GF-D8 (cell line): ENCODE data around the gene GAD1.

ENCODE experiments used
- DNase-seq: peaks from one replicate; lab custom pipeline; 2025; lab: John Stamatoyannopoulos, UW

Gene GAD1

DNA sequence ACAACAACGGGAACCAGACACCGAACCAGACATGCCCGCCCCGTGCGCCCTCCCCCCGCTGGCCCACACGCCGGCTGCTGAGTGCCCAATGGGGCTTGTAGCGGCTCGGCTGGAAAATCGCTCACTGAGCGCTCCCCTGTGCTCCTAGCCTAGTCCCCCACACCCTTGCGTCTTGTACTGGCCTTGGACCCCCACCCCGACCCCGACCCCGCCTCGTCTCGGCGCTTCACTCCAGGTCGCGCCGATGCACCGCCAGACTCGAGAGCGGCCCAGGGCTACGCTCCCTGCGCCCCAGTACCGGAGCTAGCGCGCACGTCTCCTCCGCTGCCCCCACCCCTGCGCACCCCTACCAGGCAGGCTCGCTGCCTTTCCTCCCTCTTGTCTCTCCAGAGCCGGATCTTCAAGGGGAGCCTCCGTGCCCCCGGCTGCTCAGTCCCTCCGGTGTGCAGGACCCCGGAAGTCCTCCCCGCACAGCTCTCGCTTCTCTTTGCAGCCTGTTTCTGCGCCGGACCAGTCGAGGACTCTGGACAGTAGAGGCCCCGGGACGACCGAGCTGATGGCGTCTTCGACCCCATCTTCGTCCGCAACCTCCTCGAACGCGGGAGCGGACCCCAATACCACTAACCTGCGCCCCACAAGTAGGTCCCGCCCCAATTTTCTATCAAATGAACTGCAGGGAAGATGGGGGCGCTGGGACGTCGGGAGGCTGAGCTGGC, 1.5 kb downstream of the GAD1 start:
- no peak for DNase-seq

DNA sequence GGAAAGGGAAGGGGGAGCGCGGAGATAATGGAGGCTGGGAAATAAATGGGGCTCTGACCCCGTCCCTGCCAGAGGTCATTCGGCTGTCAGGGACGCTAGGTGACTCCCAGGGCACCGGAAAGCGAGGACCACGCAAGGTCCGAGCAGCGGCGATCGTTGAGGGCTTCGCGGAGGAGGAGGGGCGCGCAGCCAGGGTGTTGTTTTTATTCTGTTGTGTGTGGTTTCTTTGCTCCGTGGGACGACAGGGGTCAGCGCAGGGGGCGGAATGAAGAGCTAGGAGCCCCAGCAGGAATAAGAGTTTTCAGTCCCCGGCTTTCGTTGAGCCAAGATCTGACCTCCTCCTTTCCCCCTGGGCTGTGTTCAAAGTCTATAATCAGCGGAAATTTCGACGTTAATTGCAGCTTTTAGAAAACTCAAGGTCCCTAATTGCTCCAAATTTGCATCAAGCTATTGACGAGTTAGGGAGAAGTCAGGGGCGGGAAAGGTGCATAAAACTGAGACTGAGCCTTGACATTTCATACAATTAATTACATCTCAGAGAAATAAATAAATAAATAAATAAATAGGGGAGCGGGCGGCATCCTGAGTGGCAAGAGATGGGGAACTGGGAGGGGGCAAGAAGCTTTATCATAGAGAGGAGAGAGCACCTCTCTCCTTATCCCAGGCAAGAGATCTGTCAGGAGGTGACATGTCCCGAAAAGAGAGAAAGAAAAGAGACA, 2.2 kb downstream of the GAD1 start:
- DNase-seq, result no peak

DNA sequence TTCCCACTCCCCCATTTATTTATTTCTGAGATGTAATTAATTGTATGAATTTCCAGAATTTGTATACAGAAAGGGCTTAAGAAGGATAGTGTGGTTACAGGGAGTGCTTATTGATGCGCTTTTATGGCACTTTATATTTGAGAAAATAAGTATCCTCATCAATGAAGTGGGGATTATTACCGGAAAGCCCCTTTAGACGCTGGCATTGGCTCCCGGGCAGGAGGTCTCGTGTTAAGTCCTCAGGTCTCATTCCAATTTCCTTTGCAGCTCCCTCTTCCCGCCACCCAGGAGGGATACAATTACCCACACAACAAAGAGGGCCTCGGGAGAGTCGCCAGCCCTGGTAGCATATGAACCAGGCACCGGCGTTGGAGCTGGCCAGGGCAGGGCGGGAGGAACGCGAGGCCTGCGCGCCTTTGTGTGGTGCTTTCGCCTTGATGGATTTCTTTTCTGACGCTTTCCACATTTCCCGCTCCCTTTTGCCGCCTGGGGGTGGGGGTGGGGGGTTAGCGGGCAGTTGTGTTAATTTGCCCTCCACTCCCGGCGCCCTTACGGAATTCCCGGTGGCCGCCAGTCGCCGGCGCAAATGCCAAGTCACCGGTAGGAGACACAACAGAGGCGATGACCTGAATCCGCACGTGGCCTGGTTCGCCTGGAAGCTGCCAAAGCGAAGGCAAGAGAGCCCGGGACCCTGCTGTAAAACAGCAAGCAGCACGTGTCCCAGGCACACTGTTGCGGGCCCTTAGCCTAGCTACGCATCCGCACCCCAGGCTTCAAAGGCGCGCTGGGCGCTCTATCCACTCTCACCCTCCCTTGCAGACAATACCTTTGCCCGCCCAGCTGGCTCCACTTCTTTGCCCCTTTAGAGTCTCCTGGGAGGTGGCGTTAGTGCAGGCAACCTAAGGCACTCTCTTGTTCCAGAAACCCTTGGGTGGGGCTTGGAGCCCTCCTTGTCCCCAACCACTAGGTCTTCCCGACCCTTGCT, 3.3 kb downstream of the GAD1 start:
- no peak for DNase-seq

DNA sequence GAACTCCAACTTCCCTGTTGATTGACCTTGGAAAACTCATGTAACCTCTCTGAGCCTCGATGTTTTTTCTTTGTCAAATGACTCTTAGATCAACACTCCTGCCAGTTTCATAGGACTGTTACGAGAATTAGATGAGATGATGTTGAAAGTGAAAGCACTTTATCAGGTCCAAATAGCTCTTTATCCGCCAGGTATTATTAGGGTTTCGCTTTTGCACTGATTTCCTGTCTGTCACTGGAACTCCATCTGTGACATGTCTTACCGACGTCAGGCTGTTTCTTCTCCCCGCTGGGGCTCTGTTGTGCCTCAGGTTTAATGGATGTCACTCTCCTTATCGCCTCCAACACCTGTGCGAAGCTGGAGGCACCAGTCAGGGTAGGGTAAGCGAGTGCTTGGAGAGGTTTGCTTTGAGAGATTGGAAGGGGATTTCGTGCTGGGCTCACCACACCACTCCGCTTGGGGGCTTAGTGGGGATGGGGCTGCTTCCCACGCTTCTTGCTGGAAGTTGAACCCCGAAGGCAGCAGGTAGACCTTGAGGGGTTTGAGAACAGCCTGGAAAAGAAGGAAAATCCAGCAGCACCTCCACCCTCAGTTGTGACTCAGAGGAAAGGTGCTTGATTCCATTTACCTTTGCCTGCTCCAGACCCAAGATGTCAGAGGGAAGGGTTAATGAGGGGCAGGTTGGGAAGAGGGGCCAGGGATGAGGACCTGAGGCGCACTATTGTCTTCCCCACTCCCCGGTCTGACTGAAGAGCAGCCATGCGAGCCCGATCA, 4.3 kb downstream of the GAD1 start:
- no peak for DNase-seq

DNA sequence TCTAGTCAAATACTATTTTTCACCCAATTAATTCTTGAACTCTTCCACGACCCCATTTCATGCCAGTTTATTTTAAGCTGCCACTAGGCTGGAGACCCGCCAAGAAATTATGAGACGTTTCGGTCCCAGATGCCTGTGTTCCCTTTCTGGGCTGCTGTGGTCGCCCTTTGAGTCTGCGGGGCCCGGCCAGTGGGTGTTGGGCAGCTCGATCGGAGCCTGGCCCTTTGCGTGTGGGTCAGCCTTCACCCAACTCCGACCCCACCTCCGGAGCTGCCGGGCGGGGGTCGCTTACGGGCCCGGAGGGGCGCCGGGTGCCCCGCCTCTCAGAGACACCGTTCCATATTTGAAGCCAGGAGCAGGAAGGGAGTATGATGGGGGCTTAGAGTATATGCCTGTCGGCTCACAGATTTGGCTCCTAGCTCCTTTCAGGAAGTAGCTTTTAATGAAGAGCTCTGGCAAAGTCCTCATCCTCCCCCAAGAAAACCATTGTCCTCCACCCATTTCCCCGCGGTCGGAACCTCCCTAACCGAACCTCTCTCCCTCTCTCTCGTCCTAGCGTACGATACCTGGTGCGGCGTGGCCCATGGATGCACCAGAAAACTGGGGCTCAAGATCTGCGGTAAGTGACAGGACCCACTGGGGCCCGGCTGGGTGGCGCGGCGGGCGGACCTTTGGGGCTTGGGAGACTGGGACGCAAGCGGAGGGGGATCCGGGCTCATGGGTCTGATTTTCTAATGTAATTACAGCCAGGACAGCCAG, 5.0 kb downstream of the GAD1 start:
- DNase-seq, result no peak

DNA sequence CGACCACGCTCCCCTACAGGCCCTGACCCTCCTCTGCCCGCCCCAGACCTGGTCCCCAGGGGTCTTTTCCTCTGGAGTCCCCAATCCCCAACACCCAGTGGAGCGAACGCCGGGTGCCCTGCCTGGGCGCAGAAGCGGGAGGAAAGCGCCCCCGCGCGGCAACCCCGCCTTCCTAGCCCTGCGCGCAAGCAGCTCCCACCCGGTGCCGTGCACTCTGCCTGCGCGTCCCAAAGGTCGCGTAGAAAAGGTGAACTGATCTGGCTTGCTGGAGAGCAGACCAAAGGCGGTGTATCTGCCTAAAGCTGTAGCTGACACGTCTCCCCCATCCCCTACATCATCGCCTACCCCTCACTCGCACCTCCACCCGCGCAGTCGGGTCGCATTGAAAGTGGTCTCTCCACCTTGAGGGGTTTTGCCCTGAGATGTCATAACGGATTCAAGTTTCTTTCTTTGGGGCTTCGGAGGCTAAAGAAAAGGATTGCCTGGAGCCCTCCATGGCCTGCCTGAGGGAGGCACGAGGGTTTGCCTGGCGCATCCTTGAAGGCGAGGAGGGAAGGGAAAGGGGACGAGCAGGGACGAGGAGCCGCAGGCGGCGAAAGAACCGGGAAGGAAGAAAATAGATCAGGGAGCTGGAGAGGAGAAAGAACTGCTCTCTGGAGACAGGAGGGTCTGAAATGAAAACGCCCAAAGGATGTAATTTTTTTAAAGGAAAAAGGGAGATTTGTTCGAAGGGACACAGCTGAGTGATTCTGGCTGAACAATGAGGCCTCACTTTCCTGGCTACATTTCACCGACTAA, 5.8 kb downstream of the GAD1 start:
- DNase-seq, result no peak

DNA sequence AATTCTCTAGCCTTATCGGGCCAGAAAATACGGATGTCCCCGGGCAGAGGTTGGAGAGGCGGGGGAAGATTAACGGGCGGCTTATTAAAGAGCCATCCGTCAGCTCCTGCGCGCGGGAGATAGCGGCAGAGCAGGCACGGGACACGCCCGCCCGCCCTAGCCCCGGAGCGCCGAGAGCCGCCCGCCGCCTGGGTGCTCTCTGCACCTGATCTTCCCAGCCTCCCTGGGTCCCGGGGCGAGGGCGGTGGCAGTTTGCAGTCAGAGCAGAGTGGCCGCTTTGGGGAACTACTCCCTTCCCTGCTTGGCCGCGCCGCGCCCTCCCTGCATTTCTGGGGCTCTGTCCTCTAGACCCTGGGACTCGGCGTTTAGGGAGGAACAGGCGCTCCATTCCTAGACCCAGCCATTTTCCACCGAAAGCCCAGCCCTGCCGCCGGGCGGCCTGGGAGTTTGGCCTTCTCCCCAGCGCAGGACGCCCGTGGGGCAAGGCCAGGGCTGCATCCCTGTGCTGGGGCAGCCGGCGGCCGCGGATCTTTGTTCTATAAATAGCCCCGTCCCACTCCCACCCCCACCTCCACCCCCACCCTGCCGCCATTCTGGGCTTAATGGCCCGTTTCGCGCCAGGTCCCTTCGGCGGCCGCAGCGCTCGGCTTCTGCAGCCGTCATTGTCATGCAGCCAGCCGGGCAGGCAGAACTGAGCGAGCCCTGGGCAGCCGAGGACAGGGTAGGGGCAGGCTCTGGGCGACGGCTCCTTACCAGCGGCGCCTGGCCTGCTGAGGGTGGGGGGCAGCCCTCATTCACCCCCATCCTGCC, 6.6 kb downstream of the GAD1 start:
- no peak for DNase-seq

DNA sequence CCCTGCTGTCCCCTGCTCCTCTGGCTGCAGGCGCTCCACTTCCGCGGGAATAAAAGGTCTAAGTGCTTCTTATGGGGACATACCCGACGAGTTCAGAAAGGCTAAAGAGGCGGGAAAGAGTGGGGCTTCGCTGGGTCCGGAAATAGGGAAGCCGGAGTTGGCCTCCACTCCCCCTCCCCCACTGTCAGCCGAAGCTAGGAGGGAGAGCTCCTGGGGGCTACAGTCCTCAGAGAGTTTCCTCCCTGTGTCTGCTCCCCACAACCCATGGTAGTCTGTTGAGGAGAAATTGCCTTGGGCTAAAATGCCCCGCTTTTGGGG, 7.2 kb downstream of the GAD1 start:
- DNase-seq, result no peak

DNA sequence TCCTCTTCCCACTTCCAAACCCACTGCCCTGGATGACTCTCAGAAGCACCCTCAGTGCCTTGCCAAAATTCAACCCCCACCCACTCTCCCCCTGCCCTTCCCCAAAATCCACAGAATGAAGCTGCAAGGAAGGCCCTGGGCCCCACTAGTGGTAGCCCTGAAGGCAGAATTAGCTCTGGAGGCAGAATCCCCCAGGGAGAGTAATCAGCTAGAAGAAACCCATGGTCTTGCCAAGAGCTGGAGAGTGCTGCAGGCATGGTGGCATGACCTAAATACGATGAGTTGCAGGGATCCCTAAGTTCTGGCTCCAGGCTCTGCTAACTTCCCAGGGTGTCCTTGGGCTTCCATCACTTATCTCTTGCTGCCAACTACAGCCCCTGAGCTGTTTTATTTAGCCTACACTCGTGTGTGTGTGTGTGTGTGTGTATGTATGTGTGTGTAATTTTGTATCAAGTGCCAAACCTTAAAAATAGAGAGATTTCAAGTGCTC, 7.9 kb downstream of the GAD1 start:
- DNase-seq, result no peak

DNA sequence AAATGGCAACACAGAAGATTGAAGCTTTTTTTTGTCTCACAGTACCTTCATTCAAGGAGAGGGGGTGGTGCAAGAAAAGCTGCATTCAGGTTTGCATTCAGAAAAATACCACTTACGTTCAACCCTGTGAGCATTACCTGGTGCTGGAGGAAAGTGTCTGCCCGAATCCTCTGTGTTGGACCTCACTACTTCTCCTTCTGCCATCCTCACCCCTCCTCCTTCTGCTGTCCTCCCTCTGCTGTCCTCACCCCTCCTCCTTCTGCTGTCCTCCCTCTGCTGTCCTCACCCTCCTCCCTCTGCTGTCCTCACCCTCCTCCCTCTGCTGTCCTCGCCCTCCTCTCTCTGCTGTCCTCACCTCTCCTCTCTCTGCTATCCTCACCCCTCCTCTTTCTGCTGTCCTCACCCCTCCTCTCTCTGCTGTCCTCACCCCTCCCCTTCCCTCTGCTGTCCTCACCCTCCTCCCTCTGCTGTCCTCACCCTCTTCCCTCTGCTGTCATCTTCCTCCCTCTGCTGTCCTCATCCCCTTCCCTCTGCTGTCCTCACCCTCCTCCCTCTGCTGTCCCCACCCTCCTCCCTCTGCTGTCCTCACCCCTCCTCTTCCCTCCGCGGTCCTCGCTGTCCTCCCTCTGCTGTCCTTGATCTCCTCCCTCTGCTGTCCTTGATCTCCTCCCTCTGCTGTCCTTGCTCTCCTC, 11.3 kb downstream of the GAD1 start:
- no peak for DNase-seq

DNA sequence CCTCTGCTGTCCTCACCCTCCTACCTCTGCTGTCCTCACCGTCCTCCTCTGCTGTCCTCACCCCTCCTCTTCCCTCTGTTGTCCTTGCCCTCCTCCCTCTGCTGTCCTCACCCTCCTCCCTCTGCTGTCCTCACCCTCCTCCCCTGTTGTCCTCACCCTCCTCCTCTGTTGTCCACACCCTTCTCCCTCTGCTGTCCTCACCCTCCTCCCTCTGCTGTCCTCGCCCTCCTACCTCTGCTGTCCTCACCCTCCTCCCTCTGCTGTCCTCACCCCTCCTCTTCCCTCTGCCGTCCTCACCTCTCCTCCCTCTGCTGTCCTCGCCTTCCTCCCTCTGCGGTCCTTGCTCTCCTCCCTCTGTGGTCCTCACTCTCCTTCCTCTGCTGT, 11.8 kb downstream of the GAD1 start:
- DNase-seq, result no peak

DNA sequence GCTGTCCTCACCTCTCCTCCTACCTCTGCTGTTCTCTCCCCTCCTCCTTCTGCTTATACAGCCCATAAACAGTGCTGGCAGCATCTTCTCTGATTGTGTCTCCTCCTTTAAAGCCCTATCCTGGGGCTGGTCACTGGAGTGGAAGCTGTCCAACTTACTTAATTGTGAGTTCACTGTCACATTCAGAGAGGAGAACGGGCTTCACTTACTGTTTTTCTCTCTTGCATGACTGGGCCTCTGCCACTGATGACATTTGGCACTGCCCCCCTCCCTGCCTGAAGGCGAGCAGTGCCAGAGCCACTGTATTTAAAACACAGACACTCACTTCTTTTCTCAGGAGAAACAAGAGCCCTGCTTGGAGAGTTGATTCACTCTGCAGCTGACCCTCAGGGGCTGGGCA, 12.3 kb downstream of the GAD1 start:
- DNase-seq, result no peak

DNA sequence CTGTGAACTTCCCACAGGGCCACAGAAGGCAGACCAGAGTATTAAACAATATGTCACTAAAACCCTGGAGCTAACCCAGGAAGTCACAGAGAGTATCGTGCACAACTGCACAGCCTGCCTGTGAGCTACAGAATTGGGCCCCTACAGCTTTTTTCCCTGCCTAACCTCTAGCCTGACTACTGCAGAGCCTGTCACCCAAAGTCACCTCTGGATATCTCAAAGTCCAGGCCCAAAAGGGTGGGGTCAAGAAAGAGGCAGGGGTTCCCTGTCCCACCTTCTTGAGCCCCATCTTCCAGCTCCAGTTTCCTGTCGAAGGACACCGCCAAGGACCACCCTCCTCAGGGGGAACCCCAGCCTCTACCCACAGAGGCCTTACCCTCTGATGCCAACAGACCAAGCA, 13.5 kb downstream of the GAD1 start:
- no peak for DNase-seq

DNA sequence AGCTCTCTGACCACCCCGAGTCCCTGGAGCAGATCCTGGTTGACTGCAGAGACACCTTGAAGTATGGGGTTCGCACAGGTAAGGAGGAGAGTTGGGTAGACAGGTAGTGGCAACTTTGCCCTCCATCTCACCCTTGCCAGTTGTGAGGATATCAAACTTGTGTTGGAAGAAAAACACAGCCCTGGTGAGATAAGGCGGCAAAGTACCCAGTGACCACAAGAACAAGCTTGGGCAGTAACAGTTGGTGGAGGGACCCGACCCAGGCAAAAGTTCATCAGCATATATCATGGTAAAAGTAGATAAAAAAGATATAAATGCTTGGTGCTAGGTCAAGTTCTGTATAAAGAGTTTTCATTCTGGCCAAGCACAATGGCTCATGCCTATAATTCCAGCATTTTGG, 14.4 kb downstream of the GAD1 start:
- DNase-seq, result no peak

DNA sequence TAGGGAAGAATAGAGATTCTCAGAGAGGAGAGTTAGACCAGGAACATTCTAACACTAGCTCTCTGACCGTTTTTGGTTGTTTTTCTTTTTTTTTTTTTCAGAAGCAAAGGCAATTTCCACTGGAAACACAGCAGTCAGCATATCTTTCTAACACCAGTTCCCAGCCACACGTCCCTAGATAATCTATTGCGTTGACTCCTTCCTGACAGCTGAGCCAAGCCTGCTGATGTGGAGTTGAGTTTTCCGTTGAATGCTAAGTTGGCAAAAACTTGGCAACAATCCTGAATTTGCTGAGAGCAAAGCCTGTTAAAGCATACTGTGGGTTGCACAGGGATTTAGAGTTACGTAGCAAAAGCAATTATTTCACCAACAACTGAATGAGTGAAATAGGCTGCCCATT, 19.3 kb downstream of the GAD1 start:
- DNase-seq, result no peak

DNA sequence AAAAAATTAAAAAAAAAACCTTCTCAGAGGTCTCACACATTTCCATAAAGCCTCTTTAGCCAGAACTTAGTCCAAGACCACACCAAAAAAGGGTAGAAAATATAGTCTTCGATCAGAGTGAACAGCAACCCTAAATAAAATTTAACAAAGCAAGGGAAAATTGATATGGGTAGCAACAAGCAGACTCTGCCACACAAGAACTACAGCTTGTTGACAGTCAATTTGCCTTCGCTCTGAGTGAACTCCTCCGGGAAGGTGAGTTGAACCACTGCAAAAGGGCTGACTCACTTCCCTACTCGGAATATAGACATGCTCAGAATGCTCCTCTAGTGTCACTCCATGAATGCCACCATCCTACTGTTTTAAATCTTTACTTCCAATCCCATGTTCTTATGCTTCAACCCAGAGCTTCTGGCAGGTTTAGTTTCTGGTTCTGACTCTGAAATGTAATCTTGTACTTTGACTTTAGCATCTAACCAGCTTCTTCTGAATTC, 24.1 kb downstream of the GAD1 start:
- no peak for DNase-seq

DNA sequence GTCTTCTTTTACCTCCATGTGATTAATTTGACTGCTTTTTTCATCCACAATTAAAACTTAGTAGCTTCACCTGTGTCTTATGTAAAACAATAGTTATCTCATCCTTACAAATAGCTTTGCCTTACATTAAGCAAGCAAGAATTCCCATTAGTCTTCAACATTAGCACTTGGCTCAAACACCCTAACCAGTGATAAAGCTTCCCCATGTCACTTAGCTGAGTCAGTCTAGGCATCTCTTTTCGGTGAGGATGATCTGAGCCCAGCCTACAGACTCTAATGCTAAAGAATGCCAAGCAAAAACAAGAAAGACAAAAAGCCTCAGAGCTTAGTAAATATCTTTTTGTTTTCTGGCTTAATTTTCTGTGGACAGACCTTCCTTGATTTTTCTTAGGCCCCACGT, 26.1 kb downstream of the GAD1 start:
- DNase-seq, result no peak

DNA sequence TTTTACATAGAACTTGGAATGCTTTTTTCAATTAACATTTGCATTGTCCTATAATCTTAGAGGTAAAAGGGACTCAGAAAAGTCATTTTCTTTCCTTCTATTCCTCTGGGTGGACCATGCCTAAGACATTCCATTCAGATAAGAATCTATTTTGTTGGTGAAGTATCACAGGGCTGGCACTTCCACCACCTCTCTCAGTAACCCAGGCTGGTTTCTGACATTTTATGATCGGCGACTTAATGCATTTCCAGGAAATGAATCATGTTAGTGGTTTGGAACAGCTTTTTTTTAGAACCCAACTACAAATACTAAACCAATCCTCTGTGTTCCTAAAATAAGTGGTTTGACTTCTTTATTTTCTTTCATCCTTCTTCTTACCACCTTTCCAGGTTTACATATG, 27.0 kb downstream of the GAD1 start:
- DNase-seq, result no peak

DNA sequence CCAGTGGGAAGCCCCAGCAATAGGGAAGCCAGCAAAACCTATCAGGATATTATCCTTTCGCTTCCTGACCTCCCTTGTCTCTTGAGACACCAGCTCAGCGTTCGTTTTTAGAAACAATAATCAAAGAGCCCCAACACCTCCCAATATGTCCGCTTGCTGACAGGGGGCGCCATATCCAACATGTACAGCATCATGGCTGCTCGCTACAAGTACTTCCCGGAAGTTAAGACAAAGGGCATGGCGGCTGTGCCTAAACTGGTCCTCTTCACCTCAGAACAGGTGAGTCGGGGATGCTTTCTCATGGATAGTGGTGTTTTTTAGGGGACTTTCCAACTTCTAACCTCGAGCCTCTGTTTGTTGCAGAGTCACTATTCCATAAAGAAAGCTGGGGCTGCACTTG, 28.7 kb downstream of the GAD1 start:
- DNase-seq, result no peak
